Endothelial cell of umbilical vein (primary cell): Measurements from ENCODE around the gene RGS18.

Experiments used
- CTCF ChIP-seq, 2 donors: IDR thresholded peaks; 1 replicate in 1 of 2; 2 replicates in 1 of 2; pipeline ENCODE4 v1.5.1; 2011; ENCODE audit warnings: low read length in 2 of 2, mild to moderate bottlenecking in 2 of 2, moderate library complexity in 2 of 2, control low read depth in 1 of 2, inconsistent platforms in 1 of 2, low read depth in 1 of 2; ENCODE audit not compliant: insufficient read depth in 1 of 2; ENCODE audit errors: extremely low read depth in 1 of 2
- EZH2 ChIP-seq: IDR thresholded peaks from 2 replicates; pipeline ENCODE4 v1.6.1; 2012; ENCODE audit warnings: borderline replicate concordance, low read depth, mild to moderate bottlenecking, moderate library complexity, low read length, inconsistent platforms; ENCODE audit not compliant: severe bottlenecking
- MAX ChIP-seq: IDR thresholded peaks from 2 replicates; pipeline ENCODE4 v1.6.1; 2011; ENCODE audit not compliant: insufficient read depth, insufficient read length
- MYC ChIP-seq: IDR thresholded peaks from one replicate; pipeline ENCODE4 v1.6.1; 2011; ENCODE audit warnings: mild to moderate bottlenecking, low read depth, low read length
- POLR2A ChIP-seq: IDR thresholded peaks from 2 replicates; pipeline ENCODE4 v1.6.1; 2012; ENCODE audit warnings: low read depth, mild to moderate bottlenecking, control low read depth, low read length
- POLR2AphosphoS5 ChIP-seq: IDR thresholded peaks from 2 replicates; pipeline ENCODE4 v1.6.1; 2012; ENCODE audit warnings: low read depth, mild to moderate bottlenecking, control low read depth, low read length, moderate library complexity; ENCODE audit not compliant: insufficient read depth

GRCh38 chr1:192109576-192109975 is 48.7 kb upstream of the RGS18 start:
- no peak for TF ChIP-seq EZH2
- TF ChIP-seq MYC: no peak
- TF ChIP-seq CTCF (IDR thresholded peaks at IDR 0.05; ENCODE audit: extremely low read depth in 1 of 2, insufficient read depth in 1 of 2, low read depth in 1 of 2, low read length in 2 of 2): no peak
- TF ChIP-seq POLR2AphosphoS5: no peak
- TF ChIP-seq POLR2A: no peak
- TF ChIP-seq MAX: no peak
